Body of pancreas (tissue), 4 donors: Measurements from ENCODE around the gene UBE2L5. TPM values are rescaled to one million over a fixed set of nuclear protein-coding genes. Genes with fewer than 3 reads are reported as not detected.
"Not testable (repeated sequence)": the region's sequence is repeated elsewhere in the genome, so short reads cannot be mapped to it uniquely, and the experiment has no call there.

Experiments used
- ATAC-seq: fragments of 150-250 bp; one replicate; pipeline ENCODE4 v1.9.1; 2016
- DNase-seq, 4 donors: peaks; one replicate each; pipeline ENCODE4 v3.0.0-alpha.2; 2019
- H3K27ac ChIP-seq, 4 donors: fragments of 200-600 bp; sonication (generic); 1 replicate in 3 of 4; 2 replicates in 1 of 4; pipeline versions ENCODE4 v1.5.1 to v1.6.1; 2016 to 2019; ENCODE audit warnings: mild to moderate bottlenecking in 1 of 4, mixed read lengths in 1 of 4, moderate library complexity in 1 of 4
- H3K27me3 ChIP-seq, 2 donors: fragments of 200-600 bp; sonication (generic); one replicate each; pipeline ENCODE4 v1.6.0; 2016; ENCODE audit warnings: mild to moderate bottlenecking in 1 of 2
- H3K36me3 ChIP-seq, 2 donors: fragments of 200-600 bp; sonication (generic); replicated peaks in 1 of 2; 2 replicates each; pipeline ENCODE4 v1.5.1; 2016; ENCODE audit warnings: low read depth in 2 of 2; ENCODE audit not compliant: insufficient read depth in 1 of 2
- H3K4me1 ChIP-seq: fragments of 200-600 bp; sonication (generic); one replicate; pipeline ENCODE4 v1.6.0; 2016
- H3K4me3 ChIP-seq, 2 donors: fragments of 200-600 bp; sonication (generic); 1 replicate in 1 of 2; 2 replicates in 1 of 2; pipeline ENCODE4 v1.5.1; 2016 to 2019
- H3K9me3 ChIP-seq, 3 donors: fragments of 200-600 bp; sonication (generic); 1 replicate in 2 of 3; 2 replicates in 1 of 3; pipeline ENCODE4 v1.5.1; 2016
- CTCF ChIP-seq, 7 experiments: fragments of 450-650 bp in 4 of 7; fragments of 200-600 bp in 3 of 7; sonication (generic) in 3 of 7; IDR thresholded peaks; one replicate each; pipeline ENCODE4 v1.5.1; 2016 to 2019; ENCODE audit warnings: antibody characterized with exemption in 7 of 7
- POLR2A ChIP-seq, 3 donors: fragments of 450-650 bp; IDR thresholded peaks; one replicate each; pipeline ENCODE4 v1.6.1; 2016; ENCODE audit warnings: antibody characterized with exemption in 3 of 3, mild to moderate bottlenecking in 2 of 3
- WGBS, 2 donors: methylation state at CpG; one replicate each; pipeline ENCODE4 v1.1.5; 2017; 5-methylcytosine and 5-hydroxymethylcytosine counted together
- intact Hi-C: fragments of 100-400 bp; cut with DNase I; formaldehyde crosslinking; loops from one replicate; pipeline ENCODE4 v1.15.1; 2023
- total RNA-seq, 2 donors: library from RNA; depleted of rRNA; stranded (reverse); fragments of >200 nt; gene quantifications; one replicate each; pipeline ENCODE4 v1.1.0, GENCODE V29; 2016

Gene UBE2L5
- total RNA-seq, 2 donors from 2014 or later, result not detected

GRCh38 chr13:30448441-30448840 is 26.1 kb downstream of the UBE2L5 start:
- no peak for TF ChIP-seq CTCF (IDR thresholded peaks at IDR 0.05)
- TF ChIP-seq POLR2A (IDR thresholded peaks at IDR 0.05), result no peak
- intact Hi-C loops, result no loop called here
- Histone ChIP-seq H3K27ac (no peak overlapping the region), H3K4me3 (no peak overlapping the region), H3K36me3 (no peaks in the 10 kb centered on the region), H3K9me3 (no peaks in the 10 kb centered on the region), H3K27me3 (no peaks in the 10 kb centered on the region), H3K4me1 (peaks cover 17% of the 10 kb centered on the region)
- WGBS, 2 donors, result 85 to 86% methylated on average over 4 of the region's 4 CpGs
- ATAC-seq (no peak), DNase-seq (no peak)

GRCh38 chr13:30450066-30450465 is 27.8 kb downstream of the UBE2L5 start:
- WGBS, 2 donors, result 90 to 98% methylated on average over 2 of the region's 2 CpGs
- no peaks in the 10 kb centered on the region for H3K36me3 ChIP-seq
- H3K9me3 ChIP-seq, result no peaks in the 10 kb centered on the region
- no peak overlapping the region for H3K27ac ChIP-seq
- H3K4me3 ChIP-seq, result no peak overlapping the region
- H3K4me1 ChIP-seq, result peaks cover 16% of the 10 kb centered on the region
- intact Hi-C loops, result no loop called here
- DNase-seq, result no peak
- no peak for ATAC-seq
- no peaks in the 10 kb centered on the region for H3K27me3 ChIP-seq
- TF ChIP-seq POLR2A (IDR thresholded peaks at IDR 0.05), result no peak
- TF ChIP-seq CTCF (IDR thresholded peaks at IDR 0.05), result no peak

- H3K4me3 ChIP-seq, H3K27ac ChIP-seq, ATAC-seq, DNase-seq, H3K27me3 ChIP-seq, H3K9me3 ChIP-seq, H3K36me3 ChIP-seq, H3K4me1 ChIP-seq, intact Hi-C loops: not testable (repeated sequence)
- WGBS, 2 donors, result 89 to 92% methylated on average over 12 of the region's 12 CpGs
Observed at GRCh38 chr13:30451476-30451875, 29.2 kb downstream of the UBE2L5 start.

- Histone ChIP-seq H3K4me1 (no peaks in the 10 kb centered on the region), H3K27ac (no peak overlapping the region), H3K4me3 (no peak overlapping the region), H3K27me3 (no peaks in the 10 kb centered on the region), H3K36me3 (no peaks in the 10 kb centered on the region), H3K9me3 (no peaks in the 10 kb centered on the region)
- DNase-seq (no peak), ATAC-seq (no peak)
- 85 to 89% methylated on average over 4 of the region's 4 CpGs for WGBS, 2 donors
- intact Hi-C loops, result no loop called here
- TF ChIP-seq CTCF (IDR thresholded peaks at IDR 0.05) (peak in 2 of 7 experiments; percentile 12), POLR2A (IDR thresholded peaks at IDR 0.05) (no peak)
Observed at GRCh38 chr13:30453727-30454126, 31.4 kb downstream of the UBE2L5 start.

- H3K4me1 ChIP-seq, result no peaks in the 10 kb centered on the region
- no peaks in the 10 kb centered on the region for H3K36me3 ChIP-seq
- intact Hi-C loops, result no loop called here
- DNase-seq (no peak), ATAC-seq (no peak)
- WGBS, 2 donors, result 87 to 89% methylated on average over 2 of the region's 2 CpGs
- H3K27ac ChIP-seq, result no peak overlapping the region
- TF ChIP-seq CTCF (IDR thresholded peaks at IDR 0.05) (no peak), POLR2A (IDR thresholded peaks at IDR 0.05) (no peak)
- H3K27me3 ChIP-seq, result no peaks in the 10 kb centered on the region
- no peak overlapping the region for H3K4me3 ChIP-seq
- no peaks in the 10 kb centered on the region for H3K9me3 ChIP-seq
Observed at GRCh38 chr13:30454991-30455390, 32.7 kb downstream of the UBE2L5 start.
